Measurements from ENCODE around the gene DHX9.

DHX9 gene

GRCh38 chr1:182842265-182842664, 3.1 kb downstream of the DHX9 start:
- FAIRE-seq: no peak

GRCh38 chr1:182845379-182845778, 6.2 kb downstream of the DHX9 start:
- no peak for FAIRE-seq

- FAIRE-seq: no peak
Observed at GRCh38 chr1:182845894-182846293, 6.7 kb downstream of the DHX9 start.

- FAIRE-seq: no peak
Observed at GRCh38 chr1:182847105-182847504, 8.0 kb downstream of the DHX9 start.

GRCh38 chr1:182848736-182849135, 9.6 kb downstream of the DHX9 start:
- no peak for FAIRE-seq

GRCh38 chr1:182850319-182850718, 11.2 kb downstream of the DHX9 start:
- FAIRE-seq: no peak

GRCh38 chr1:182851825-182852224, 12.7 kb downstream of the DHX9 start:
- FAIRE-seq: no peak

- FAIRE-seq: no peak
Observed at GRCh38 chr1:182855911-182856310, 16.8 kb downstream of the DHX9 start.

- FAIRE-seq: no peak
Observed at GRCh38 chr1:182857212-182857611, 18.1 kb downstream of the DHX9 start.

- FAIRE-seq: no peak
Observed at GRCh38 chr1:182860658-182861057, 21.5 kb downstream of the DHX9 start.

GRCh38 chr1:182861994-182862393, 22.8 kb downstream of the DHX9 start:
- no peak for FAIRE-seq

GRCh38 chr1:182862827-182863226, 23.7 kb downstream of the DHX9 start:
- no peak for FAIRE-seq

GRCh38 chr1:182863940-182864339, 24.8 kb downstream of the DHX9 start:
- no peak for FAIRE-seq

- no peak for FAIRE-seq
Observed at GRCh38 chr1:182867861-182868260, 28.7 kb downstream of the DHX9 start.

GRCh38 chr1:182869241-182869666, 30.1 kb downstream of the DHX9 start:
- no peak for FAIRE-seq

GRCh38 chr1:182872881-182873280, 33.7 kb downstream of the DHX9 start:
- FAIRE-seq: no peak

GRCh38 chr1:182875889-182876288, 36.7 kb downstream of the DHX9 start:
- FAIRE-seq: no peak

GRCh38 chr1:182877331-182877730, 38.2 kb downstream of the DHX9 start:
- FAIRE-seq: no peak

GRCh38 chr1:182877842-182878241, 38.7 kb downstream of the DHX9 start:
- FAIRE-seq: no peak

GRCh38 chr1:182884872-182885271, 45.7 kb downstream of the DHX9 start:
- no peak for FAIRE-seq

- FAIRE-seq: no peak
Observed at GRCh38 chr1:182885591-182885990, 46.4 kb downstream of the DHX9 start.

- FAIRE-seq: no peak
Observed at GRCh38 chr1:182886985-182887384, 47.8 kb downstream of the DHX9 start.

- no peak for FAIRE-seq
Observed at GRCh38 chr1:182888736-182889531, 49.8 kb downstream of the DHX9 start.

GRCh38 chr1:182889997-182890396, 50.9 kb downstream of the DHX9 start:
- no peak for FAIRE-seq

Data from endometrium (tissue), 2 donors.